Spinal cord (tissue), 10 donors: Measurements from ENCODE around the gene SLC36A1. TPM values are rescaled to one million over a fixed set of nuclear protein-coding genes. Genes with fewer than 3 reads are reported as not detected.

ENCODE experiments used
- DNase-seq, 6 donors: peaks; one replicate each; pipeline versions ENCODE4 v3.0.0 to v3.0.0-alpha.2; 2013 to 2015; ENCODE audit warnings: low spot score in 6 of 6, low read depth in 4 of 6
- H3K27ac ChIP-seq: one replicate; pipeline ENCODE4 v1.5.1; 2013; ENCODE audit warnings: low read depth, low read length, control low read depth
- H3K27me3 ChIP-seq: one replicate; pipeline ENCODE4 v1.6.1; 2013; ENCODE audit warnings: low read length; ENCODE audit not compliant: control insufficient read depth, insufficient read depth
- H3K36me3 ChIP-seq: one replicate; pipeline ENCODE4 v1.6.1; 2013; ENCODE audit warnings: low read length; ENCODE audit not compliant: control insufficient read depth, insufficient read depth
- H3K4me1 ChIP-seq: one replicate; pipeline ENCODE4 v1.6.1; 2013; ENCODE audit warnings: low read length; ENCODE audit not compliant: control insufficient read depth, insufficient read depth
- H3K4me3 ChIP-seq: one replicate; pipeline ENCODE4 v1.5.1; 2013; ENCODE audit warnings: low read depth, low read length, control low read depth
- H3K9me3 ChIP-seq: one replicate; pipeline ENCODE4 v1.6.1; 2013; ENCODE audit warnings: low read length; ENCODE audit not compliant: control insufficient read depth, insufficient read depth
- WGBS: methylation state at CpG from one replicate; pipeline ENCODE4 v1.1.5; 2013; ENCODE audit warnings: missing lambda C conversion rate; ENCODE audit not compliant: insufficient coverage; 5-methylcytosine and 5-hydroxymethylcytosine counted together
- polyA plus RNA-seq, 2 donors: library from polyadenylated mRNA; unstranded; fragments of 120-200 nt; gene quantifications; one replicate each; pipeline ENCODE4 v1.2.1, GENCODE V29; 2013; ENCODE audit not compliant: insufficient read length in 2 of 2
- total RNA-seq, 2 donors: library from RNA; depleted of rRNA in 1 of 2; stranded (reverse); fragments of 120-200 nt in 1 of 2; fragments of >200 nt in 1 of 2; gene quantifications; one replicate each; pipeline versions ENCODE4 v1.2.3 to v1.2.4, GENCODE V29; 2013 to 2014
- donor health status: healthy.

Gene SLC36A1
- total and polyA plus RNA-seq, 4 donors: 11.4 to 14.5 (median 13.9) TPM

GRCh38 chr5:151476016-151476415 lies 28.6 kb downstream of the SLC36A1 start:
- H3K9me3 ChIP-seq: no peaks in the 10 kb centered on the region
- WGBS: 80% methylated on average over 2 of the region's 3 CpGs
- no peak for DNase-seq
- no peak overlapping the region for H3K27ac ChIP-seq
- H3K4me3 ChIP-seq: no peak overlapping the region
- no peaks in the 10 kb centered on the region for H3K27me3 ChIP-seq
- H3K36me3 ChIP-seq: peaks cover 16% of the 10 kb centered on the region
- H3K4me1 ChIP-seq: no peaks in the 10 kb centered on the region

GRCh38 chr5:151477101-151477500 lies 29.7 kb downstream of the SLC36A1 start:
- Histone ChIP-seq H3K27ac (no peak overlapping the region), H3K36me3 (peaks cover 16% of the 10 kb centered on the region), H3K9me3 (no peaks in the 10 kb centered on the region), H3K4me1 (no peaks in the 10 kb centered on the region), H3K4me3 (no peak overlapping the region), H3K27me3 (no peaks in the 10 kb centered on the region)
- DNase-seq: no peak
- WGBS: 96% methylated on average over 2 of the region's 4 CpGs

DNA sequence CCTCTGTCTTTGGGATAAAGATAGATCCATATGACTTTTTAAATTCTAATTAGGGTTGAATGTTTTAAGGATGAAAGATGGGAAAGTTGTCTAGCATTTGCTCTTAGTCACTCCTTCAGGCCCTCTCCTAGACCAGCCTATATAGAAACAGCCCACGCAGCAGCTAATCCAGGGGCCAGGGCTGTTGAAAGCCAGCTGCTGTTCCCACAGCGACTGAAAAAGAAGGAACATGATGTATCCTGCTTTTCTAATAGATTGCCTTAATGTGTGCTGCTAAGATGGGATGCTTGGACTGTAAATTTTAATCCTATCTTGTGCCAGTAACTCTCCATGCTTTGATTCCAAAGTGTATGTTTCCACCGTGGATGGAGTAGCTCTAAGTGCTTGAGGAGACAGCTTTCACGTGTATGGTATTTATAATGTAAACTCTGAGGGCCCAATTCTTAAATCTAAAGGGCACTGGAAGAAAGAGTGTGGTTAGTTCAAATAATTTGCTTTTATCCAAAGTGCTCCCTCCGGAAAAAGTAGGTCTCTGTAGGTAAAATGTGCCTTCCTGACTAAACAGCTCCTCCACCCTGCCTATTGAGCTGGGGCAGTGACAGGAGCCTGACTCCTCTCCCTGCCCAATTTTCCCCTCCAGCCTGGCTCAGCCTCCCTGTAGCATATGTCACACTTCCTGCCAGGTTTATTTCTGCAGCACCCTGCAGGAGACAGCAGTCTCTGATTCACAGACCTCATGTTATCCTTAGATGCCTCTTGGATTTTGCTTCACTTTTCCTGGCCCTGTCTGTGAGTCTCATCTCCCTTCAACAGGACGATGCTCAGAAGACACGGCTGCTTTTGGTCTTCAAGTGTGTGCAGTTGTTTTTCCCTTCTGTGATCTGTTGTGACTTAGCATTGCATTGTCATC lies 33.2 kb downstream of the SLC36A1 start:
- Histone ChIP-seq H3K27me3 (no peaks in the 10 kb centered on the region), H3K36me3 (peaks cover 8% of the 10 kb centered on the region), H3K4me1 (no peaks in the 10 kb centered on the region), H3K27ac (no peak overlapping the region), H3K4me3 (no peak overlapping the region), H3K9me3 (no peaks in the 10 kb centered on the region)
- DNase-seq: peak in 2 of 6 donors; percentile 16 to 78
- WGBS: 33% methylated on average over 6 of the region's 7 CpGs

DNA sequence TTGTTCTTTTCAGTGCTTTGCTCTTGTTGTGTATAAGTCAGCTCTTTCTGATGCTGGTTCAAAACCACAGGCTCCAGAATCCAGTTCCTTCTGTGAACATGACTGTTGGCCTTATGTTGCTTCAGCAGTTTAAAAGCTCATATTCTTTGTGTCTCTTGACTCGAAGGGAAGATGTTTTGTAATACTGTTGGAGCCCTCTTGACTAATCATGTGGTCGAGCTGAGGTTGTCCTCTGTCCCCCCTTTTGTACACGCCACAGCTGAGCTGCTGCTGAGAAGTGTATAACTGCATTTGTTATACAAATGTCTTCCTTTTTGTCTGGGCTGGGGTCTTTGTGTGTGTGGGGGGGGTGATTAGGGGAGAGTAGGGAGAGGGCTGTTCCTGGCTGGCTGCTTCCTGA lies 35.8 kb downstream of the SLC36A1 start:
- peaks cover 12% of the 10 kb centered on the region for H3K36me3 ChIP-seq

GRCh38 chr5:151483647-151484046 lies 36.2 kb downstream of the SLC36A1 start:
- DNase-seq: no peak
- no peaks in the 10 kb centered on the region for H3K4me1 ChIP-seq
- 50% methylated on average over 1 of the region's 5 CpGs for WGBS
- H3K9me3 ChIP-seq: no peaks in the 10 kb centered on the region
- no peak overlapping the region for H3K27ac ChIP-seq
- H3K36me3 ChIP-seq: peaks cover 17% of the 10 kb centered on the region
- H3K4me3 ChIP-seq: no peak overlapping the region
- H3K27me3 ChIP-seq: no peaks in the 10 kb centered on the region

More for the DNA sequence above, 35.8 kb downstream of the SLC36A1 start:
- no peaks in the 10 kb centered on the region for H3K9me3 ChIP-seq
- DNase-seq: peak in 1 of 6 donors; percentile 5
- no CpG with 5 or more reads among the region's 3 CpGs for WGBS
- H3K4me3 ChIP-seq: no peak overlapping the region
- H3K4me1 ChIP-seq: no peaks in the 10 kb centered on the region
- no peak overlapping the region for H3K27ac ChIP-seq
- no peaks in the 10 kb centered on the region for H3K27me3 ChIP-seq

GRCh38 chr5:151487544-151487943 lies 40.1 kb downstream of the SLC36A1 start:
- 97% methylated on average over 6 of the region's 7 CpGs for WGBS
- peaks cover 27% of the 10 kb centered on the region for H3K36me3 ChIP-seq
- no peak overlapping the region for H3K27ac ChIP-seq

GRCh38 chr5:151490627-151491026 lies 43.2 kb downstream of the SLC36A1 start:
- no peak for DNase-seq
- H3K36me3 ChIP-seq: peaks cover 27% of the 10 kb centered on the region
- H3K4me1 ChIP-seq: no peaks in the 10 kb centered on the region
- H3K4me3 ChIP-seq: no peak overlapping the region
- H3K27ac ChIP-seq: no peak overlapping the region
- WGBS: 81% methylated on average over 4 of the region's 5 CpGs
- no peaks in the 10 kb centered on the region for H3K27me3 ChIP-seq
- H3K9me3 ChIP-seq: no peaks in the 10 kb centered on the region

More at GRCh38 chr5:151487544-151487943, 40.1 kb downstream of the SLC36A1 start:
- Histone ChIP-seq H3K4me3 (no peak overlapping the region), H3K9me3 (no peaks in the 10 kb centered on the region), H3K4me1 (no peaks in the 10 kb centered on the region), H3K27me3 (no peaks in the 10 kb centered on the region)
- DNase-seq: no peak

GRCh38 chr5:151491062-151491461 lies 43.7 kb downstream of the SLC36A1 start:
- H3K27me3 ChIP-seq: no peaks in the 10 kb centered on the region
- no peak overlapping the region for H3K4me3 ChIP-seq
- no peaks in the 10 kb centered on the region for H3K4me1 ChIP-seq
- H3K27ac ChIP-seq: no peak overlapping the region
- no peak for DNase-seq
- H3K9me3 ChIP-seq: no peaks in the 10 kb centered on the region
- WGBS: 77% methylated on average over 3 of the region's 4 CpGs
- peaks cover 27% of the 10 kb centered on the region for H3K36me3 ChIP-seq

DNA sequence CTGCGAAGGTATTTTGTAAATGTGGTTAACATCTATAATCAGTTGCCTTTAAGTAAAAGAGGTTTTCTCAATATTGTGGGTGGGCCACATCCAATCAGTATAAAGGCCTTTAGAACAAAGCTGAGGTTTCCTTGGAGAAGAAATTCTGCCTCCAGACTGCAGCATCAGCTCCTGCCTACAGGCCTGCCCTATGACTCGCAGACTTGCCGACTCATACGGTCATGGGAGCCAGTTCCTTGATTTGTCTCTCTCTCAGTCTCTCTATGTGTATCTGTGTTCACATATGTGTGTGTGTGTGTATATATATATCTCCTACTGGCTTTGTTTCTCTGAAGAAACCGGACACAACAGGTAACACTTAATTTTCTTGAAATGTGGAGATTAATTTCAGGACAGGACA lies 45.3 kb downstream of the SLC36A1 start:
- H3K4me3 ChIP-seq: no peak overlapping the region
- no peaks in the 10 kb centered on the region for H3K4me1 ChIP-seq
- no peak for DNase-seq
- 86% methylated on average over 1 of the region's 5 CpGs for WGBS
- no peaks in the 10 kb centered on the region for H3K27me3 ChIP-seq
- H3K27ac ChIP-seq: no peak overlapping the region
- peaks cover 23% of the 10 kb centered on the region for H3K36me3 ChIP-seq
- H3K9me3 ChIP-seq: no peaks in the 10 kb centered on the region

DNA sequence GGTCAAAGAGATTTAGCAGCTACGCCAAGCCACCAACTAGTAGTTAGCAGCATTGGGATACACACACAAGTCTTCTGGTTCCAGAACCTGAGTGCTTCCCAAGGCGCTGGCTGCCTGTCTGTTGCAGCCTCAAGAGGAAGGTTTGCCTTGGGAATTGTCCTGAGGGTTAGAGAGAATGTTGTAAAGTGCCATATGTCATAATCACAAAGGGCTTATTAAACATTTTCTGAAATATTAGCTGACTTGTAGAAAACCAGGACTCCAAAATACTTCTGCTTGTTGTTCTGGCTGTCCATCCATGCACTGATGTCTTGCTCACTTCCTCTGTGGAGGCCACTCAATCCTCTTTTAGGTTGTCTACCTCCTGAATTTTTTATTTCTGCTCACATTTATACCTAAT lies 46.3 kb downstream of the SLC36A1 start:
- Histone ChIP-seq H3K27ac (no peak overlapping the region), H3K4me3 (no peak overlapping the region), H3K4me1 (no peaks in the 10 kb centered on the region), H3K9me3 (no peaks in the 10 kb centered on the region), H3K36me3 (peaks cover 14% of the 10 kb centered on the region), H3K27me3 (no peaks in the 10 kb centered on the region)
- WGBS: 100% methylated on average over 1 of the region's 2 CpGs
- DNase-seq: no peak
